IPS-15b (cell line): ENCODE data around the gene MYO1D.

Experiments
- H3K27me3 ChIP-seq: one replicate; pipeline ENCODE4 v1.6.1; 2013; ENCODE audit warnings: low read length; ENCODE audit not compliant: control insufficient read depth, insufficient read depth
- H3K36me3 ChIP-seq: one replicate; pipeline ENCODE4 v1.6.1; 2013; ENCODE audit warnings: low read length; ENCODE audit not compliant: control insufficient read depth, insufficient read depth
- H3K4me1 ChIP-seq: one replicate; pipeline ENCODE4 v1.6.1; 2013; ENCODE audit warnings: mild to moderate bottlenecking, low read length; ENCODE audit not compliant: control insufficient read depth, insufficient read depth
- H3K4me3 ChIP-seq: one replicate; pipeline ENCODE4 v1.5.1; 2013; ENCODE audit warnings: low read depth, low read length
- H3K9ac ChIP-seq: one replicate; pipeline ENCODE4 v1.6.1; 2013; ENCODE audit warnings: low read depth, mild to moderate bottlenecking, low read length
- H3K9me3 ChIP-seq: one replicate; pipeline ENCODE4 v1.6.1; 2013; ENCODE audit warnings: mild to moderate bottlenecking, low read length; ENCODE audit not compliant: control insufficient read depth, insufficient read depth

Gene MYO1D

DNA sequence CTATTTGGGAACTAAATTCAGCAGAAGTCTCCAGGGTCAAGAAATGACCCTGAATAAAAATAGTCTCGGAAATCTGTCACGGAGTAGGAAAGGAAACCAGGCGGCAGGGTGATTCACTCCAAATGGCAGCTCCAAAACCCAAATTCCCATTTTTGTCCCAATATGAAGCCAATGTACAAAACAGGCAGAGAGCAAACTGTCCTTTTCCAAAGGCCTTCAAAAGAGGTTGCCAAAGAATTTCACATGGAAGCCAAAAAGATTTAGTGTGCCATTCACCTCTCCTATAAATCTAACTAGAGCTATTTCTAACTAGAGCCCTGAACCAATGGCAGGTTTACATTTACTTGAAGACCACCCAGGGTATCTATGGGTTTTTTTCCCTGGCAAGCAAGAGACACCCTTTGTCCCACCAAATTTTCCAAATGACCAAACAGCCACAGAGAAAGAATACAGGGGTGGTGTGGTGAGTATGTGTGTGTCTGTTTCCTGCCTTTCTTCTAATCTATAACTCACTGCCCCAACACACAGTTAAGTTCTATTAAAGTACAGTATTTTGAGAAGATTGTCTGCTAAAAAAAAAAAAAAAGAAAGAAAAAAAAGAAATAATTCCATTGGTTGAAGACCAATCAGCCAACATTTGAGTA is 6.8 kb downstream of the MYO1D start:
- Histone ChIP-seq H3K36me3 (no peaks in the 10 kb centered on the region), H3K4me1 (no peaks in the 10 kb centered on the region), H3K4me3 (no peak overlapping the region), H3K9ac (no peak overlapping the region), H3K27me3 (no peaks in the 10 kb centered on the region), H3K9me3 (no peaks in the 10 kb centered on the region)

DNA sequence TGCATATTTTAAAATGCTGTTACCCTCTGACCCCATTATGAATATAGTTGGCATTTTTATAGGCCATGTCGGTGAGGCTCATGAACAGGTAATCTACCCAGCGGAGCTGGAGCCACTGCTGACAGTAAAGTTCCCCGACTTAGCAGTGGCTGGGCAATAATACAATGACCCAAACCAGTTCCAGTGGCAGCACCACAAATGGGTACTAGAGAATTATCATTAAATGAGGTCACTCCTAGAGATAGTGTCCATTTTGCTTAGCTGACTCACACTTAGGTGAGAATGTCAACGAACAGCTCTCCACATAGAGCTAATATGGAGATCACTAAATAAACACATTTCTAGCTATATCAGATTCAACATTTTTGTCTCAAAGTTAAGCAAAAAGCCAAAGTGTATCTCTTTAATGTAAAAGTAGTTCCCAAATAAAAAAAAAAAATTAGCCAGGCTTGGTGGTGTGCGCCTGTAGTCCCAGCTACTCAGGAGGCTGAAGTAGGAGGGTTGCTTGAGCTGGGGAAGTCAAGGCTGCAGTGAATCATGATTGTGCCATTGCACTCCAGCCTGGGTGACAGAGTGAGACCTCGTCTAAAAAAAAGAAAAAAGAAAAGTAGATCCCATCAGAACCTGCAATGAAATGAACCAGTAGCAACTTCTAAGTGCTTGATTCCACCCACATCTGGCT is 7.4 kb downstream of the MYO1D start:
- Histone ChIP-seq H3K4me1 (no peaks in the 10 kb centered on the region), H3K9ac (no peak overlapping the region), H3K27me3 (no peaks in the 10 kb centered on the region), H3K4me3 (no peak overlapping the region), H3K36me3 (no peaks in the 10 kb centered on the region), H3K9me3 (no peaks in the 10 kb centered on the region)

DNA sequence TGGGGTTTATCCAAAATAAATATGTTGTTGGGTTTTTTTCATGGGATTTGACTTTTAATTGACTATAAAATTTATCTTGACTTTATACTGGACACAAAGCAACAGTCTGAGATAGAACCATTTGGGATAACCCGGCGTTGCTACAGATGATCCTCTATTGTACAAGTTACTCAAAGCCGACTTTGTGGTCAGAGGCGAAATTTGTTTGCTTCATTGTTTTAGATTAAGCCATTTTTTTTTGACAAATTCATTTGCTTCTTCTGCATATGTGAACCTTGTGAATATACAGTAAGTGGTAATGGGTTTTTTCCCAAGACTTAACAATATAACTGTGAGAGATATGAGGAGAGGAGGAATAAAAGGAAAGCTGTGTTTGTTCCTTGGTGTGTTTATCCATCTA is 11.8 kb downstream of the MYO1D start:
- no peaks in the 10 kb centered on the region for H3K27me3 ChIP-seq
- H3K4me3 ChIP-seq, result no peak overlapping the region
- no peaks in the 10 kb centered on the region for H3K36me3 ChIP-seq
- peaks cover 2% of the 10 kb centered on the region for H3K4me1 ChIP-seq
- no peak overlapping the region for H3K9ac ChIP-seq
- H3K9me3 ChIP-seq, result no peaks in the 10 kb centered on the region

DNA sequence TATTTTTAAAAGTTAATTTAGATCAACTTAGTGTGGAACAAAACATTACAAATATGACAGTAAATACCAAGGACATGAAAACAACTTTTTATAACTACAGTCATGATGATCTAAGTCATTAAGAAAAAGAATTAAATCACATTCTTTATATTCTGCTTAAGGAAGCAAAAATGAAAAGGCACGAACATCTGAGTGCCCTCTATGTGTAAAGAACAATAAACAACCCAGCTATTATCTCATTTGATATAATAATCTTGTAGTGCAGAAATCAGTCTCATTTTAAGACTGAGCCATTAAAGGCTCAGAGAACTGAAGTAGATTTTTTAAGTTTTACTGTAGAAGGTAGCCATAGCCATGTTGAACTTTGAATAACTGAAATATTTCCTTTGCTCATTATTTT is 13.4 kb downstream of the MYO1D start:
- Histone ChIP-seq H3K36me3 (no peaks in the 10 kb centered on the region), H3K9ac (no peak overlapping the region), H3K4me3 (no peak overlapping the region), H3K9me3 (no peaks in the 10 kb centered on the region), H3K27me3 (no peaks in the 10 kb centered on the region), H3K4me1 (peaks cover 2% of the 10 kb centered on the region)

DNA sequence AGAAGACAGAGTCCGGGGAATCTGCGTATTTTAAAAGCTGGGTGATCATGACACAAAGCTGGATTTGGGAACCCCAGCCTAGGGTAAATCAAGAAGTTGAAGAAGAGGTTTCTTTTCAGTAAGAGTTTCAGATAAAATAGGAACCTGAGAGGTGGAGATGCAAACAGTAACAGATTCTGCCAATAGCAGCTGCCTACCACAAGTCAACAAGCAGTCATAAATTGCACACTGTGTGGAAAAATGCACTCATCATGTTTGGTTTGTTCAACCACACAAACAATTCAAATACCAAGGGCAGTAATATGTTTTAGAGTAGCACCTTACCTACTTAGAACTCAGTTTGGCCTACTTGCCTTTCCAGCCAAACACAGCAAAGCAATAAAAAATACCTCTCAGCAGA is 14.0 kb downstream of the MYO1D start:
- Histone ChIP-seq H3K27me3 (no peaks in the 10 kb centered on the region), H3K36me3 (no peaks in the 10 kb centered on the region), H3K4me3 (no peak overlapping the region), H3K9ac (no peak overlapping the region), H3K9me3 (no peaks in the 10 kb centered on the region), H3K4me1 (peaks cover 2% of the 10 kb centered on the region)

DNA sequence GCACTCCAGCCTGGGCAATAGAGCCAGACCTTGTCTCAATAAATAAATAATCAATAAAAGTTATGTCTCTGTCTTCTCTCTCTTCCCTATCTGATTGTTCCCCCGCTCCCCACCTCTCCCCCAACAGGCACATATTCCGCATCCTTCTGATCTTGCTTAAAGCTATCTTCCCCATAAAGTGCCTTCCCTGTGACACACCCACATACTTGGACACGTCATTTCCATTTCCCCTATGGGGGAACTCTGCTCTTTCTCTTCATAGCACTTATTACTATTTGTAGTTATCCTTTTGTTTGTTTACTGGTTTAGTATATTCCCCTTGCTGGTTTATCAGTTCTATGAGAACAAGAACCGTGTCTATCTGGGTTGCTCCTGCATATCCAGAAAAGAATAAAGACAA is 14.9 kb downstream of the MYO1D start:
- Histone ChIP-seq H3K27me3 (no peaks in the 10 kb centered on the region), H3K9ac (no peak overlapping the region), H3K4me3 (no peak overlapping the region), H3K9me3 (no peaks in the 10 kb centered on the region), H3K36me3 (no peaks in the 10 kb centered on the region), H3K4me1 (peaks cover 2% of the 10 kb centered on the region)

DNA sequence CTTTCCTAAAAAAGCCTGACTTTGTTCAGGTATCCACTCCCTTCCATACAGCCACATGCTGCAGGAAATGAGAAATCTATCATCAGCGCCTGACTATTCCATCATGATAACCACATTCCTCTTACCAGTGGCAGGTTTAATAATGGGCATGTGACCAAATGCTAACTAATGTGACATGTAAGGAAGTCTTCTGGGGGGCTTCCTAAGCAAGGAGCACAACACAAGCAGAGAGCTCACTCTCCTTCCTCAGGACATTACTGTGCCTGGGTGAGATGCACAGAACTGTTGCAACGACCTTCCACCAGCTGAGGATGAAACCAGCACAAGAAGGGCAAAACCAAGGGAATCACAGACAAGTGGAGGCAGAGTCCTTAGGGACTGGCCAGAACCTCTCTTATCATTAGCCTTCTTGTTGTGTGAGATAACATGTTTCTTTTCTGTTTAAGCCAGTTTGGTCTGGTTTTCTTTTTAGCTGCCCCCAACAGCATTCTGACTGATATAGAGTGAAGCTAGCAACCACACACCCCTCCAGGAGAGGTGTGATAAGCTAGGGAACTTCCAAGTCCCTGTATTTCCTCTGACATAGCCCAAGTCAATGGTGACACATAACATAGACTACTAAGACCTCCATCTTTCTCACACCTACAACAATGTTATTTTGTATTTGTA is 16.9 kb downstream of the MYO1D start:
- no peaks in the 10 kb centered on the region for H3K9me3 ChIP-seq
- H3K9ac ChIP-seq, result no peak overlapping the region
- H3K4me3 ChIP-seq, result no peak overlapping the region
- peaks cover 2% of the 10 kb centered on the region for H3K4me1 ChIP-seq
- H3K27me3 ChIP-seq, result no peaks in the 10 kb centered on the region
- no peaks in the 10 kb centered on the region for H3K36me3 ChIP-seq

DNA sequence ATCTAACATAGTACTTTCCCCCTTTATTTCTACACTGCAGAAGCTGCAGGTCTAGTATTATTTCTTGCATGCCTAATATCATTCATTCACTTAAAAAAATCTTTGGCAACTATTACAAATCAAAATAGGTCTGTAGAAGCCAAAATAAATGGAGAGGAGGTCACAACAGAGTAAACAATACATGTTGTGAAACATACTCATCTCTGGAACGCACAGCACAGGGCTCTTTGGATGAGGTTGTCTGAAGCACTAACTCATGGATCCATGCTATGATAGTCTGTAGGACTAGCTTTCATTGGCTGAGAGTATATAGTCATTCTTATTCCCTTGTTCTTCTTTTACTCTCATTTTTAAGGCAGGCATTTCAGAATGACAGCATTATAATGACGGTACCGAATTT is 21.3 kb downstream of the MYO1D start:
- Histone ChIP-seq H3K36me3 (no peaks in the 10 kb centered on the region), H3K27me3 (no peaks in the 10 kb centered on the region), H3K4me1 (peaks cover 8% of the 10 kb centered on the region), H3K9me3 (no peaks in the 10 kb centered on the region), H3K4me3 (no peak overlapping the region), H3K9ac (no peak overlapping the region)

DNA sequence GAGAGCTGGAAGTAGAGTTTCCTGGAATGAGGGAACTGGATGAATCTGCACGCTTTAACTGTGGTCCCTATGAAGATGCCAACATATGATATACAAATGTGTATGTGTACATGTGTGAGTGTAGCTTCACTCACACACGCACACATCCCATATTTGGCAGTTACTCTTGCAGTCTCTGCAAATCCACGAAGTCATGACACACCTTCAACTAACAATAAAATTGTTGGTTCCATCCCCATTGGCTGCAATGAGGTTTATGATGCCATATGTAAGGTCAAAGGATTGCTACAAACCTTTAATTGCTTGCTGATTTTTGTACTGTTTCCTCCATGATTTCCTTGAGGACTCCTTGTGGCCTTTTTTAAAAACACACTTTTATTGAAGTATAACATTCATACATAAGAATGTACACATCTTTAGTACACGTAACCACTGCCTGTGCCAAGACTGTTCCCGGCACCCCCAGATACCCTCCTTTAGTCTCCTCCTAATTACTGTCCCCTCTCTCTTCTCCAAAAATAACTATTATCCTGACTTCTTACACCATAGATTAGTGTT is 22.0 kb downstream of the MYO1D start:
- Histone ChIP-seq H3K9ac (no peak overlapping the region), H3K4me3 (no peak overlapping the region), H3K9me3 (no peaks in the 10 kb centered on the region)

DNA sequence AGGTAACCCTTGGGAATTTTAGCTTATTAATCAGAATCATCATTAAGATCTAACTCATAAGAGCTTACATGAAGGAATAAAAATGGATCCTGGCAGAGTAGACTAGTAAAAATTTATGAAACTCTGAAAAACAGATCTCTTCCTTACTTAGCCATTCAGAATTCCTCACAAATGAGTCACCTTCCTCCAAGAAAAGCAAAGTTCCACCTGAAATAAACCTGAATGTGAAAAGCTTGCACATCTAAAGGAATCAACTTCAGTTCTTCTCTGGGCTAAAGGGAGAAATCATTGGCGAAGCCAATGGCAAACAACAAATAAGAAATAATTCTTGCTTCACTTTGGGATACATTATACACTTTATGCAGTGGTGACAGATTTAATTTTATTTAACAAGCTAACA is 22.7 kb downstream of the MYO1D start:
- H3K36me3 ChIP-seq, result no peaks in the 10 kb centered on the region
- no peaks in the 10 kb centered on the region for H3K9me3 ChIP-seq
- no peak overlapping the region for H3K9ac ChIP-seq
- H3K4me3 ChIP-seq, result no peak overlapping the region
- H3K4me1 ChIP-seq, result peaks cover 6% of the 10 kb centered on the region
- no peaks in the 10 kb centered on the region for H3K27me3 ChIP-seq

More for the DNA sequence above, 22.0 kb downstream of the MYO1D start:
- no peaks in the 10 kb centered on the region for H3K36me3 ChIP-seq
- H3K27me3 ChIP-seq, result no peaks in the 10 kb centered on the region
- peaks cover 6% of the 10 kb centered on the region for H3K4me1 ChIP-seq

DNA sequence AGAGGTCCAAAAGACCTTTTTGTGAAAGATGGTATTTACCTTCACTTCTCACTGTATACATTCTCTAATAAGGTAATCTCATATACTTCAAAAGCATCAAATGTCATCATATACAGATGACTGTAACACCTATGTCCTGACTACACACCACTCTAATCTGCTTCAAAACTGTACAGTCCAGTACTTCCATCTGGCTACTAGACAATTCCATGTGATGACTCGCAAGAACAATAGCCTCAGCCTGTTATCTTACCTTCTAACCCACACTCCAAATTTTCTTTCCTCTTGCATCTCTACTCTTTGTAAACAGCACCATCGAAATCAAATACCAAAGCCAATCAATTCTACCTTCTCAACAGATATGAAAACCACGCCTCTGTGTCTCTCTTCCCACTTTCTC is 24.1 kb downstream of the MYO1D start:
- Histone ChIP-seq H3K27me3 (no peaks in the 10 kb centered on the region), H3K4me3 (no peak overlapping the region), H3K4me1 (peaks cover 6% of the 10 kb centered on the region), H3K9me3 (no peaks in the 10 kb centered on the region), H3K36me3 (no peaks in the 10 kb centered on the region), H3K9ac (no peak overlapping the region)

DNA sequence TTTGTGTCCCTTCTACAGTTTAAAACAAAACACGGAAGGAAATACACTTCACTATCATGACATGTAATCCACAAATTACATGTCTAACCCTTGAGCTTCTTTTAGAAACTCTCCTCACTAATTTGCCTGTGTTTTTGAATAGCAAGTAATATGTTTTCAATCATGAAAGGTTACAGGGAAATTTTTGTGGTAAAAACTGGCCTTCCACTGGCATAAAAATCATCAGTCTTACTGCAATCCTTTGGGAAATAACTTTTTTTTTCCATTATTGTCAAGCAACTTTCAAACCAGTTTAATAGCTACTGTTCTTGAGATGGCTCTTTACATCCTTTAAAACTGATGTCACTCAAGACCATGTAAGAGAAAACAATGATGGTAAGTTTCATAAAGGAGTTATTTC is 27.0 kb downstream of the MYO1D start:
- Histone ChIP-seq H3K27me3 (no peaks in the 10 kb centered on the region), H3K4me1 (peaks cover 6% of the 10 kb centered on the region), H3K9ac (no peak overlapping the region), H3K9me3 (no peaks in the 10 kb centered on the region), H3K36me3 (no peaks in the 10 kb centered on the region), H3K4me3 (no peak overlapping the region)
